GM19328 (cell line): Measurements from ENCODE around the gene LRRC75B.
"Not testable (repeated sequence)": the region's sequence is repeated elsewhere in the genome, so short reads cannot be mapped to it uniquely, and the experiment has no call there.

ENCODE experiments used
- ATAC-seq: cut with Tn5 transposase; IDR thresholded peaks from one replicate; pipeline ENCODE4 v1.9.1; 2021; ENCODE audit warnings: mild to moderate bottlenecking, moderate library complexity; ENCODE audit not compliant: unreplicated experiment

LRRC75B gene

DNA sequence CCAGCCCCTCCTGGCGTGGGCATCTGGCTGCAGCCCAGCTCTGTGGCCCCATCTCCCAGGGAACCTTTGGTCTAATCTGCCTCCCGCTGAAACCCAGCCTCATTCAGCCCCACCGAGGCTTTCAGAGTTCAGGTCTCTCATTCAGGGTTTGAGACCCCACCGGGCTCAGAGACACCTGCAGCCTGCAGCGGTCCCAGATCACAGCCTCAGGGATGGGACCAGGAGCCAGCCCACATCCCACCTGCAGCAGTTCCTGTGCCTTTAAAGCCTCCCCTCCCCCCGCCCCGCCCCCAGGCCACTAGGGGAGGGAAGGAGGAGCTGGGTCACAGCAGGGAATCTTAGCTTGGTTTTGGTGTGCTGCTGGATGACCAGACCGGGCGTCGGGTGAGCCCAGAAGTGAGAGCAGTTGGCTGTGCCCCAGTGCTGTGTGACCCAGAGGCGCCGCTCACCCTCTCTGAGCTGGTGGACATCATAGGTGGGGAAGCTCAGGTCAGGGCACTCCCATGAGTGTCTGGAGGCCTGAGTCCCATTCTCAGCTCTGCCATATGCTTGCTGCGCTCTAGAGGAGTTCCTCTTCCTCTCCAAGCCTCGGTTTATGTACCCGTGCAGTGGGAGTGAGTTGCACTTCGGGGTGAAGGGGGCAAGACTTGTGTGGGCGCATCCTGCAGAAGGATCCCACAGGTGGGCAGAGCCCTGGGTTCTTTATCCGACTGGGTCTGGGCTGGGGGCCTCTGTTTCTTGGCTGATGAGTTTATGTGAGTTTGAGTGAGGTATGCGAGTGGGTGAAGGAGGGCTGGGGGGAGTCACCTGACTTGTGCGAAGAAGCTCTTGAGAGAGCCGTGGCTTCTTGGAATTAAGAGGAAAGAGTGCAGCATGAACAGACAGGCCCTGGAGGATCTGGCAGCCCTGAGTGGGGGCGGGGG, 10.2 kb upstream of the LRRC75B start, which contains the start of gene GGT1:
GGT1 (plus strand) TSS at position 347 of the 923 bp plus-strand sequence. CDS start 7,889 bp downstream, outside the sequence.
- ATAC-seq, result not testable (repeated sequence)

DNA sequence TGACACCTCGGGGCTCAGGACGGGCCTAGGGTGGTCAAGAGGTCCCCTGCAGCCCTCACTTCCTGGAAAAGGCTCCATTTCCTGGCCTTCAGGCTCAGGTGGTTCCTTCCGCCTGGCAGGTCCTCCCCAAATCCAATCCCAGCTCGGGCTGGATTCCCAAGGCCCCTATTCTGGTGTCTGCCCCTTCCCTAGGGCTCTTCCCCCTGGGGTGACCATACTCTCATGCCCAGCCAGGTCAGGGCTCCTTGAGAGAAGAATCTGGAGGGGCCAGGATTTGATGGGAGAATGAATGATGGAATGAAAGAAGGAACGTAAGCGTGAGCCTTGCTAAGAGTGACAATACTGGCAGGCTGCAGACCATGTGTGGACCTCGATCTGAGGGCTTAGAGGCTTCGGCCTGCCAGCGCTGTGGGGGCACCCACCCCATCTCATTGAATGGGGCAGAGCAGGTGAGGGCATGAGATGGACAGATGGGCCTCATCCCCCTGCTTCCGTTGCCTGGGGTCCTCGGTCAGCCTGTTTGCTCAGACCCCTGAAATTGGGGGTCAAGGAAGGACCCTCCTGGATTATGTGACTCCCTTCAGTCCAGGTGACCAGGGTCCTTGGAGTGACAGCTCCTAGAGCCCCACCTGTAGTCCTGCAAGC, 9.4 kb upstream of the LRRC75B start:
- not testable (repeated sequence) for ATAC-seq

DNA sequence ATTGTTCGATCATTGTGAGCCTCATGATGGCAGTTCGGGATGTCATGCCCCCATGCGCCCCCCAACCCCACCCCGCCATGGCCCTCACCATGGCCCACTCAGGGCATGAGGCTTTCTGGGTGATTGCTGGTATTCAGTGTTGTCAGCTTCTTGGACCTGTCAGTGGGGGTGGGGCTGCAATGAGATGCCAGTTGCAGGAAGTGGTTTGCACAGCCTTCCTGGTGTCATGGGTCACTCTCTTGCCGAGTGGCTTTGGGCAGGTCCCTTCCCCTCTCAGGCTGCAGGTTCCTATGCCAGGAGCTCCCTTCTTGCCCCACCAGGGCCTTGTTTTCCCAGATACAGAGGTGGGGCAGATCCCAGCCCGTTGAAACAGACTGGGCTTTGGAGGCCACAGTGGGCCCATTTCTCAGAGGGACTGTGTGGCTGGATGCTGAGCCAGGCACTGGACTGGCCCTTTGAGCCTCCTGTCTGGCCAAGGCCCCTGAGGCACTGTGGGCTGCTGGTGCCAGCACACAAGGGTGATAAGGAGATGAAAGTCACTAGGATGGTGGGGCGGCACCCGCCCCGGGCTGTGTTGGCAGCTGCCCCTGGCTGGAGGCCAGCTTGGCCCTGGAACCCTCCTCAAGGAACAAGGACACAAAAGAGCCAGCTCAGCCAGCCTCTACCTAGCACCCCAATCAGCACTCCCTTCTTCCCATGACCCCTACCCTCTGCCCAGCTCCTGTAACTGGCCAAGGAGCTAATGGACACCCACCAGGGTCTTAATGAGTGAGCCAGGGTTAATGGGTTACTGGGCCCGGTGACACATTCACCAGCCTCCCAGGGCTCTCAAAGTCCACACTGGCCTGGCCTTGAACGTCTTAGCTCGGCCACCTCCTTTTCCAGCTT, 8.6 kb upstream of the LRRC75B start:
- no peak for ATAC-seq

DNA sequence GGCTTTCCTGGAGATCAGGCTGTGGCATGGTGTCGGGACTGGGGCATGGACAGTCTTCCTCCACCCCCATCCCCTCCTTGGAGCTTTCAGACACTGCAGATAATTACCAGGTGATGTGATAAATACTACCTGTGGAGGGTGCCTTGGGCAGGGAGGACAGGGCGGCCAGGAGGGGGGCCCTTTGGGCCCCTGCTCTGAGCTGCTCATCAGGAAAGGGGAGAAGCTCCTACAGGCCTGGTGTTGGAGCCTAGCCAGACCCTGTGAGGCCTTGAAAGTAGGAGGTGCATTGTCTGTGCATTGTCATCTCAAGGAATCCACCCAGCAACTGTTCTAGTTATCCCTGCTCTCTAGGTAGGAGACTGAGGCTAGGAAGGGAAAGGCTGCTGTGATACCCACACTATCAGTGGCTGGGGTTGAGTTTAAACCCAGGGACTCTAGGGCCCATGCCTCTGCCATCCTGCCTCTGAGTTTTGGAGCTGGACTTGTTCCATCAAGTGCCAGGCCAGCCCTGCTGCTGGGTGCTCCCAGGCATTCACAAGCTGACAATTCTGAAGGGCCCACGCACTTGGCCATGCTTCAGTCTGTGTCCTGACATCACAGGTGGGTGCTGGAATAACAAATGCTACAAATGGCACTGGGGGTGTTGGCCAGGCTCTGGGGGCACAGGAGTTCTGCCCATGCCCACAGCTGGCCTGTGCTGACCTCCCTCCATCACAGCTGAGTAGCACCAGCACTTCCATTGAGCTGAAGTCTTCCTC, 7.3 kb upstream of the LRRC75B start:
- ATAC-seq, result not testable (repeated sequence)

DNA sequence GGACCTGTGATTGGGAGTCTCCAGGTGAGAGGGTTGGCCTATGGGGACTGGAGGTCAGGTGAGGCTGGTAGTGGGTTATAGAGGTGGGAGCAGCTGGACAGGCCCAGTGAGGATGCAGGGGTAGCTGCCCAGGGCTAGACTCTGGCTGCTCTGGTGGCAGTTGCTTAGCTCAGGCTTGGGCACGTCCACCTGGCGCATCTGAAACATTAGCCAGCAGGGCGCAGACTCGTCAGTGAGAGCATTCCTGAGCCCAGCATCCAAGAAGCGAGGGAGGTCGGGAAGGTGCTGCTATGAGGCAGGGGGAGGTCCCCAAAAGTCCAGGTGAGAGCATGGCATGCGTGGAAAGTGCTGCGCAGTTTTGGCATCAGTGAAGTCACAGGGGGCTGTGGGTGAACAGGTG, 6.6 kb upstream of the LRRC75B start:
- ATAC-seq, result no peak

DNA sequence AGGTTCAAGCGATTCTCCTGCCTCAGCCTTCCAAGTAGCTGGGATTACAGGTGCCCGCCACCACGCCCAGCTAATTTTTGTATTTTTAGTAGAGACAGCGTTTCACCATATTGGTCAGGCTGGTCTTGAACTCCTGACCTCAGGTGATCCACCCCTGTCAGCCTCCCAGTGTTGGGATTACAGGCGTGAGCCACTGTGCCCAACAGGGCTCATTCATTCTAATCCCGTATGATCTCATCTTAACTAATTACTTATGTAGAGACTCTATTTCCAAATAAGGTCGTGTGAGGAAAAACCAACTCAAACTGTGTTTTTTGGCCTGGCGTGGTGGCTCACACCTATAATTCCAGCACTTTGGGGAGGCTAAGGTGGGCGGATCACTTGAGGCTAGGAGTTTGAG, 4.2 kb upstream of the LRRC75B start:
- ATAC-seq, result not testable (repeated sequence)

DNA sequence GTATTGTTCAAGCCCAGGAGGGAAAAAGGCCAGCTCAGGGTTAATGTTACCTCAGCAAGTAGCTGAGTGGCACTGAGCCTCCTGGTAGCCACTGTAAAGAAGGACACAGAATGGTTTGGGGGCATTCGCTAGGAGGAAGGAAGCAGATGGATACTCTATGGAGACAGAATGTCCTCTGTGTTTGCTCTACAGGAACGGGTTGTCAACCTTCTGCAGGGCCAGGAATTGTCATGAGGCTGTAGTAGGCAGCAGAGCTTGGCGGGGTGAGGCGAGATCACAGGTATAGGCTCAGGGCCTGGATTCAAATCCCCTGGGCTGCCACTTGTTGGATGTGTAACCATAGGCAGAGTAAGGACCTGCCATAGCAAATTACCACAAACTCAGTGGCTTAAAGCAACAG, 3.0 kb upstream of the LRRC75B start:
- no peak for ATAC-seq

DNA sequence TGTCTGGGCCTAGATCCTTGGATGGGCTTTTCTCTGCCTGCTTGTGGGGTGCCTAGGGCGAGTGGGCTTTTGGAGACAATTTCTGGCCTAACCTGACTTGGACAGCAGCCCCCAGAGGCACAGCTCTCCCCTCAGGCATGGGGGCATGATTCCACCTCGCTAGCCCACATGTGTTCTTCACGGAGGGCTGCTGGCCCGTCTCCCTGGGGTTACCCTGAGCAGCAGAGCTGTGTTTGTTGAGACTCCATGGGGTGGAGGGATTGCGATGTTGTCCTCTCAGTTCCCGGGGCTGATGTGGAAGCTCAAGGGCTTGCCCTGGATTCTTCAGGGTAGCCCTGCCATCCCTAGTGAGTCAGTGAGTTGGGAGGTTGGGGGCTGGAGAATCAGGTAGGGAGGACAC, 2.4 kb upstream of the LRRC75B start:
- ATAC-seq, result no peak

DNA sequence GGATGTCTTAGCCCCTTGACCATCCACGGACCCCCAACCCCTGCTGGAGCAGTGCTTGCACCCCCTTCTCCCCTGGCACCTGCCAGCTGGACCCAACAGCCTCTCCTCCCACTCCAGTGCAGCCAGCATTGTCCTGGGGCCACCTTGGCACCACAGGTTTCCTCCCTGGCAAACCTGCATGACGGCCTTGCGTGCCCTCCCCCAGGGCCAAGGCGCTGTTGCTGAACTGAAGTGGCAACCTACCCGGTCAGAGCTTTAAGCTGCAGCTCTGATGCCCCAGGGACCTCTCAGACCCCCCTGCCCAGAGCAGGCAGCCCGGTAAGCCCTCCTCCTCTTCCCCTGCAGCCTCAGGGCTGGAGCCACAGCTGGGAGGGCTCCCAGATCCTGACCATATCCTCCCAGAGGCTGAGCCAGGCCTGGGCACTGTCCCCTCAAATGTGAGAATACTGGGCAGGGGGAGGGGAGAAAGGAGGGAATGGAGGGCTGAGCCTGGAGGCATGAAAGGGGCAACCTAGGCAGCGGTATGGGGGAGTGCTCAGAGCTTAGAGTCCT, 1.8 kb upstream of the LRRC75B start:
- no peak for ATAC-seq

DNA sequence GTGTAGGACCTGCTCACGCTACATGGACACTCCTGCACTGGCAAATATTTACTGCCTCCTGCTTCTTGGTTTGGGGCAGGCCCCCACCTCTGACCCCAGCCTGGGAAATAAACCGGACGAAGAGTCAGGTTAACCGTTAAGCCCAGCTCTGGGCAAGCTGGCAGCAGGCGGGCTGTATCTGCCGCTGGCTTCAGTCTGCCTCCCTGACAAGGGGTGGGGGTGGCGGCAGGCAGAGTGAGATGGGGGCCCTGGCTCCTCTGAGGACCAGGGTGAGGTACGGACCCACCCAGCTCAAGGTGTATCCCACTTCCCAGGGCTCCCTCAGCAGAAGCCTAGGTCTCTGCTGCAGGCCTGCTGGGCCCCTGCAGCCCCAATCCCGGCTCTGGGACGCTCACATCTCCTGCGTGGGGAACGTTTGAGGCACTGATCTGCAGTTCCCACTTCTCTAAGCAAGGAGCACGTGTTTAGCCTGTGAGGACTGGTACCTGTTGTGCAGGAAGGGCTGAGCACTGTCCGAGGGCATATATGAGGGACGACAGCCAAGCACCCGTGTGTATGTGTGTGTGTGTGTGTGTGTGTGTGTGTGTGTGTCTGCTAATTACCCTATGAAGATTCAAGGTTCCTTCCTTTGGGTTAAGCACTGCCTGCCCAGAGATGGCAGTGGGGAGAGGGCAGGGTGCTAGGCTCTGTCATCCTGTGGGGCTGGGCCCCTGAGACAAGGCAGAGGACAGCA, 1.1 kb upstream of the LRRC75B start:
- no peak for ATAC-seq

DNA sequence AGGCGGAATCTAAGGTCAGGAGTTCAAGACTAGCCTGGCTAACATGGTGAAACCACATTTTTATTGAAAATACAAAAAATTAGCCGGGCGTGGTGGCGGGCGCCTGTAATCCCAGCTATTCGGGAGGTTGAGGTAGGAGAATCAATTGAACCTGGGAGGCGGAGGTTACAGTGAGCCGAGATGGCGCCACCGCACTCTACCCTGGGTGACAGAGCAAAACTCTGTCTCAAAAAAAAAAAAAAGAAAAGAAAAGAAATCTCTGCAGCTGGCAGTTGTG, 624 bp upstream of the LRRC75B start:
- ATAC-seq, result not testable (repeated sequence)

DNA sequence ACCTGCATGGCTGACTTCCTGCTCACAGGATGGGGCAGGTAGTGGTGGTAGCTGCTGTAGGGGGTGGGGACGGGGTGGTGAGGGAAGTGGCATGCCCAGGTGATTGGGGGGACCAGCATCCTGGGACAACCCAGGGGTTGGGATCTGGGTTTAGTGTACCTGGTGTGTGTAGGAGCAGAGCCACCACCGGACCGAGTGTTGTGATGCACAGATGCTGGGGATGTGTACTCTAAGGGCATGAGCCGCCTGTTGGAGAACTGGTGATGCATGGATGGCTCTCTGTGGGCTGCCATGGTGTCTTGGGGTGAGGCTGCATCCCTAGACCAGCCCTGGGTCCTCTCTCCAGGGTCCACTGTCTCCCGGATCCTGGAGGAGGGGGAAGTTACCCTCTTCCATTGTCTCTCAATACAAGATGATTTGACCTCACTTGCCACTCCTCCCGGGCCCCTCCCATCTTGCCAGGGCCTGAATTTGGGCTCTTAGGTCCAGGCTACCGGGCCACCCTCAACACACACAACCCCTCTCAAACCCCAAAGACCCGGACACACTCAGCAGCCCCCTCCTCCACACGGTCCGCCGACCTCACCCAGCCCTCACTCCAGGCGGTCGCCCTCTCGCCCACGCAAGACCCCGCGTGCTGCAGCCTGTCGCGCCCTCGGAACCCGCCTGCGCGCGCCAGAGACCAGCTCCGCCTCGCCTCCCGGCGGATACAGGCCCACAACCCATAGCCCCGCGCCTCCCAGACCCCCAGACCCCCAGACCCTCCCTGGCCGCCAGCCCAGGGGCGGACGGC, 619 bp downstream of the LRRC75B start:
- ATAC-seq, result no peak

DNA sequence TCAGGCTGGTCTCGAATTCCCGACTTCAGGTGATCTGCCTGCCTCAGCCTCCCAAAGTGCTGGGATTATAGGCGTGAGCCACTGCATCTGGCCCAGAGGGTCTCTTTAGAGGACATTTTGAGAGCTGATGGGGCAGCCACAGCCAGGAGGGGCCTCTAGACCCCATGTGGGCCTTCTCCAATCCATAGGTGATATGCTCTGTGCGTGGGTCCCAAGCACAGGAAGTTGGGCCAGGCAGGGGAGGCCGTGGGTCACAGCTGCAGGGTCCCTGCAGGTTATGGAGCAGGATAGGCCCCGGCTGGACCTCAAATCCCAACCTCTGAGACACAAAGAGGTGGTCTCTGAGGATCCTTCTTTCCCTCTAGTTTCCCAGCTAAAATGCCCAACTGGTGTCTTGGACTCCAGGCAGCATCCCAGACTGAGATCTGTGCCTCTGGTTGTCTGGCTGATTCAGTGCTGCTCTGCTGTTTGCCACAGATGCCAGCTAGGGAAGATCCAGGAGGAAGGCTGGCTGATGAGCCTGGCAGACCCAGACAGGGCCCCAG, 1.5 kb downstream of the LRRC75B start:
- no peak for ATAC-seq

DNA sequence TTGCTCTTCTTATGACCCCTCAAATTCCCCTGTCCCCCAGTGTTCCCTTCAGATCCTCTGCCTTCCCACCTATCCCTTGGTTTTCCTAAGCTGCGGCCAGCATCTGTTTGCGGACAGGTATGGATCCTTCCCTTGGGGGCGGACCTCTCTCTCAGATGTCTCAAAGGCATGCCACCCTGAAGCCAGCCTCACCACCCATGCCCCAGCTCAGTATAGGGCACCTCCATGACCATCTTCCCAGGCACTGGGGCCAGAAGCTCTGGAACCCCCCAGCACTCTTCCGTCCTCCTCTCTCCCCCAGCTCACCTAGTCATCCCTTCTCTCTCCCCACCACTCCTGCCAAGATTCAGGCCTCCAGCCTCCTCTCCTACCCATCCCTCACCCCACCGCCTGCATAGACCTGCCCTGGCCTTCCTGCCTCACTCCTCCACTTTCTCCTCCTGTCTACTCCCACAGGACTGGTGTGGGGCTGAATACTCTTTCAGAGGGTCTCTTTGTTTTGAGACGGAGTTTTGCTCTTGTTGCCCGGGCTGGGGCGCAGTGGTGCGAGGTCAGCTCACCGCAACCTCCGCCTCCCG, 2.2 kb downstream of the LRRC75B start:
- ATAC-seq, result no peak

DNA sequence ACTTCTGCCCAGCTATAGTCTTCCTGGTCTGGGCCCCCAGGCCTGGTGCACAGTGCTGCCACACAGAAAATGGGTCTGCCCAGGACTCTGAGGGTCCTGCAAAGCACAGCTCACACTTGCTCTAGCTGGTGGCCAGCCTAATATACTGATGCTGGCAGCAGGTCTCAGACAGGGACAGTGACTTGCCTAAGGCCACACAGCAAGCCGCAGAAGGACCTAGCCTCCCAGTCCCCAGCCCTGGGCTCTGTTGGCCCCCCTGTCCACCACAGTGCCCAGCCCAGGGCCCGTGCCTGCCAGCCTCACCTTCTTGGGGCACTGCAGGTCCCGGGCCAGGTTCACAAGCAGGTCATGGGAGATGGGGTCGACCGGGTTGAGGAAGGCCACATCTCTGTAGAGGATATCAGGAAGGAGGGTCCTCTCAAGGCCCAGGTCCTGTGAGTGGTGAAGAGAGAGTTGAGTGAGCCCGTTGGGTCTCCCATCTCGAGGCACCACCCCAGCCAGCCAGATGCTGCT, 3.3 kb downstream of the LRRC75B start:
- ATAC-seq, result no peak

DNA sequence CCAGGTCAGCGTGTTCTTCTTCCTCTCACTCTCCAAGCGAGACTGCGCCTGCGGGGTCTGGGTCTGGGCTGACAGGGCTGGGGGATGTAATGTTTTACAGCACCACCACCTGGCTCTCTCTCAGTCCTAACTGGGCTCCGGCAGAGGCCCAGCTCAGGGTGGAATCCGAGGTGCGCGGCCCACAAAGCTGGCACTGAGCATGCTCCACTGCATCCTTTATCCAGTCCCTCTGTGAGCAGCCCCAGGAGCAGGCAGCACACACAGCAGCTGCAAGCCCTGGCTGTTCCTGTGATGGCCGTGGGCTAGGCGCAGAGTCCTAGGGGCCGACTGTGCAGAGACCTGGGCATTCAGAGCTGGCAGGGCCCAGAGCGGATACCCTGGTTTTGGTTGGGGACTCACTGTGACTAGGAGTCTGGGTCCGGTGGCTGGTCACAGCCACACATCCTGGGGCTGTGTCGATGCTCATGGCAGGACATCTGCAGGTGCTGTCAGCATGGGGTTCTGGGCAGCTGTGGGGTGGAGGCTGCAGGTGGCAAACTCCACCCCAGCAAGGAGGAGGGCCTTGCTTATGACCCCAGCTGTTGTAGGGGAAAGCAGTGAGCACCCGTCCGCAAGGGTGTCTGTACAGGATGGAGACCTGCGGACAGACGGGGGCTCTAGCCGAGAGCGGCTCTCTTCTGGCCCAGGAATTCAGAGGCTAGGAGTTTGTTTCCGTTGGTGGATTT, 4.0 kb downstream of the LRRC75B start:
- ATAC-seq, result no peak

DNA sequence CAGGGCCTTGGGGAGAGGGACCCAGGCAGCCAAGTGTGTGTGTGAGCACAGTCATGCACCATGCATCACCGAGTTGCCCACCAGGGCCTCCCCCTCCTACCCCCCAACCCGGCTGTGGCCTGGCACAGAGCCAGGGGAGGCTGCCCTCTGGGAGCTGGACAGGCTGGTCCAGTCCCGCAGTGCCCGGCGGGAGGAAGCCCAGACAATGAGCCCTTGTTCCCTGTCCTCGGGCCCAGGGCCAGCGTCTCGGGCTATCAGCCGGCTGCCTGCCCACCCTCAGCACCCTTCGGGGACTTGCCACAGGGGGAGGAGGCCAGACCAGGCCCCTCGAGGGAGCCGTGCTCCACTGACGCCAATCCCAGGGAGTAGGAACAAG, 4.5 kb downstream of the LRRC75B start:
- ATAC-seq, result no peak
